HepG2 (cell line): ENCODE results near the gene PRDX5. TPM values are rescaled to one million over a fixed set of nuclear protein-coding genes. Genes with fewer than 3 reads are reported as not detected.
A peak's percentile ranks its signal among the peaks of the same experiment; 100 is the strongest.

Experiments
- ADNP ChIP-seq: sonication (generic); formaldehyde crosslinking; IDR thresholded peaks from 2 replicates; pipeline ENCODE4 v1.4.0; 2020; ENCODE audit warnings: missing genetic modification reagents
- ELF1 ChIP-seq: sonication (generic); formaldehyde crosslinking; IDR thresholded peaks from 2 replicates; pipeline ENCODE4 v1.4.0; 2020; ENCODE audit warnings: missing genetic modification reagents
- GZF1 ChIP-seq: sonication (generic); formaldehyde crosslinking; IDR thresholded peaks from 2 replicates; pipeline ENCODE4 v1.5.1; 2020; ENCODE audit warnings: mild to moderate bottlenecking, missing genetic modification reagents
- MTF1 ChIP-seq: sonication (generic); formaldehyde crosslinking; IDR thresholded peaks from 2 replicates; pipeline ENCODE4 v1.5.0; 2020; ENCODE audit warnings: missing genetic modification reagents
- MXI1 ChIP-seq: IDR thresholded peaks from 3 replicates; pipeline ENCODE4 v1.6.1; 2012; ENCODE audit warnings: low read depth, low read length, inconsistent platforms, borderline replicate concordance
- POLR2AphosphoS5 ChIP-seq: IDR thresholded peaks from 2 replicates; pipeline ENCODE4 v1.6.1; 2012; ENCODE audit warnings: low read depth, low read length
- RFX3 ChIP-seq: IDR thresholded peaks from 2 replicates; pipeline ENCODE4 v1.6.1; 2016; ENCODE audit warnings: missing biosample characterization, missing genetic modification reagents
- RFXANK ChIP-seq: IDR thresholded peaks from 2 replicates; pipeline ENCODE4 v1.6.1; 2016
- SP2 ChIP-seq: sonication (generic); formaldehyde crosslinking; IDR thresholded peaks from 2 replicates; pipeline ENCODE4 v1.5.1; 2020; ENCODE audit warnings: mild to moderate bottlenecking, missing genetic modification reagents
- ZMYM2 ChIP-seq: sonication (generic); formaldehyde crosslinking; IDR thresholded peaks from 2 replicates; pipeline ENCODE4 v1.8.0; 2022; ENCODE audit warnings: mild to moderate bottlenecking, missing genetic modification reagents
- ZNF616 ChIP-seq: sonication (generic); formaldehyde crosslinking; IDR thresholded peaks from 2 replicates; pipeline ENCODE4 v1.5.0; 2020; ENCODE audit warnings: low read depth, mild to moderate bottlenecking, missing genetic modification reagents
- ZNF782 ChIP-seq: sonication (generic); formaldehyde crosslinking; IDR thresholded peaks from 2 replicates; pipeline ENCODE4 v1.4.0; 2020; ENCODE audit warnings: missing genetic modification reagents, mild to moderate bottlenecking, borderline replicate concordance
- polyA plus RNA-seq, 8 experiments: library from polyadenylated mRNA; depleted of rRNA in 3 of 8; stranded (reverse) in 7 of 8; unstranded in 1 of 8; fragments of >200 nt; fragmentation: Illumina TruSeq in 4 of 8; extraction: Trizol in 4 of 8; gene quantifications; 2 replicates each; pipeline versions ENCODE4 v1.2.1 to v1.2.3, GENCODE V29; 2011 to 2016; ENCODE audit warnings: low read depth in 4 of 8, missing spikeins in 1 of 8, mixed read lengths in 1 of 8; ENCODE audit not compliant: insufficient read depth in 1 of 8
- total RNA-seq, 5 experiments: library from RNA; depleted of rRNA; stranded (reverse); fragments of >200 nt; fragmentation: Illumina TruSeq; extraction: Trizol; gene quantifications; 2 replicates each; pipeline ENCODE4 v1.2.3, GENCODE V29; 2016; ENCODE audit warnings: low read depth in 1 of 5
- TF ChIP-seq, protein P1 (sequence below): sonication (generic); formaldehyde crosslinking; IDR thresholded peaks from 2 replicates; pipeline ENCODE4 v1.4.0; 2020; ENCODE audit warnings: missing genetic modification reagents, borderline replicate concordance
- TF ChIP-seq, protein P2 (sequence below): sonication (generic); formaldehyde crosslinking; IDR thresholded peaks from 2 replicates; pipeline ENCODE4 v1.5.0; 2020; ENCODE audit warnings: mild to moderate bottlenecking, missing genetic modification reagents
- TF ChIP-seq, protein P3 (sequence below): sonication (generic); formaldehyde crosslinking; IDR thresholded peaks from 2 replicates; pipeline ENCODE4 v1.4.0; 2020; ENCODE audit warnings: missing genetic modification reagents, mild to moderate bottlenecking, borderline replicate concordance
- TF ChIP-seq, protein P4 (sequence below): sonication (generic); formaldehyde crosslinking; IDR thresholded peaks from 2 replicates; pipeline ENCODE4 v1.4.0; 2020; ENCODE audit warnings: missing genetic modification reagents, mild to moderate bottlenecking, borderline replicate concordance
- TF ChIP-seq, protein P5 (sequence below): IDR thresholded peaks from 2 replicates; pipeline ENCODE4 v1.6.1; 2016

Gene PRDX5
- total and polyA plus RNA-seq, 2 of the 13 experiments (the other 11 are each of a cell fraction or from before 2014, with no cell fraction given), result 215 to 311 TPM

DNA sequence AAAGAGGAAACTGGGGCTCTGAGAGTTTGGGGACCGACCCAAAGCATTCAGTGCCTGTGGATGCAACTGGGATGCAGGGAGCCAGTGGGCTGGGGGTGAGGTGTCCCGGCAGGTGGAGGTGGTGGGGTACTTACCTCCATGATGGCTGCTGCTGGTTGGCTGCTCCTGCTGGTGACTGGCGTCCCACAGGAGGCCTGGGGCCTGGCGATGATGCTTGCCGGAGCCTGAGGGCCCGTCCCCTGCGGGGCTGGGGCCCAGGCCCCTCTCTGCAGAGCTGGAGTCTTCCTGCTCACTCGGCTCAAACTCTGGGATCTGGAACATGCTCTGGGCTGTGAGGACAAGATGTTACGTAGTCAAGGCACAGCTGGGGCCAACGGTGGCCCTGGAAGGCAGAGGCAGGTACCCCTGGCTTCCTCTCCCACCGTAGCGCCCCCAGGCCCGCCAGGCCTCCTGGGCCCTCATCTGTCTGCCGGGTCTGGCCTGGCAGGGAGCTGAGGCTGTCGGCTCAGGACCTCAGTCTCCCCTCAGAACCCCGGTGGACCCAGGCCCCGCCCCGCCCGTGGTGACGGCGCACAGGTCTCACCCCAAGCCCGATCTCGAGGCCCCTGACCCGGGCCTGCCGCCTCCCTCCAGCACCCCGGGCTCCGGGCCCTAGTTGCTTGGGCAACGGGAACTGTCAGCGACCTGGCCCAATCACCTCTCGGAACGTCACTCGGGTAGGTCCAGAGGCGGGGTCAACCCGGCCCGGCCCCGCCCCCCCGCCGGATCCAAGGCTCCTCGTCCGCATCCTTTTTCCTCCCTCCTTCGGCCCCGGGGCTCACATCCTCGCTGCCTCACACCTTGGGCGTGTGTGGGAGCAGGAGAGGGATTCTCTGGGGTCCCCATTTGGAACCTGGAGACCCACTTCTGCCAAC is 33.6 kb upstream of the PRDX5 start, which contains the start of gene BAD (continued):
- TF ChIP-seq, protein P1, sequence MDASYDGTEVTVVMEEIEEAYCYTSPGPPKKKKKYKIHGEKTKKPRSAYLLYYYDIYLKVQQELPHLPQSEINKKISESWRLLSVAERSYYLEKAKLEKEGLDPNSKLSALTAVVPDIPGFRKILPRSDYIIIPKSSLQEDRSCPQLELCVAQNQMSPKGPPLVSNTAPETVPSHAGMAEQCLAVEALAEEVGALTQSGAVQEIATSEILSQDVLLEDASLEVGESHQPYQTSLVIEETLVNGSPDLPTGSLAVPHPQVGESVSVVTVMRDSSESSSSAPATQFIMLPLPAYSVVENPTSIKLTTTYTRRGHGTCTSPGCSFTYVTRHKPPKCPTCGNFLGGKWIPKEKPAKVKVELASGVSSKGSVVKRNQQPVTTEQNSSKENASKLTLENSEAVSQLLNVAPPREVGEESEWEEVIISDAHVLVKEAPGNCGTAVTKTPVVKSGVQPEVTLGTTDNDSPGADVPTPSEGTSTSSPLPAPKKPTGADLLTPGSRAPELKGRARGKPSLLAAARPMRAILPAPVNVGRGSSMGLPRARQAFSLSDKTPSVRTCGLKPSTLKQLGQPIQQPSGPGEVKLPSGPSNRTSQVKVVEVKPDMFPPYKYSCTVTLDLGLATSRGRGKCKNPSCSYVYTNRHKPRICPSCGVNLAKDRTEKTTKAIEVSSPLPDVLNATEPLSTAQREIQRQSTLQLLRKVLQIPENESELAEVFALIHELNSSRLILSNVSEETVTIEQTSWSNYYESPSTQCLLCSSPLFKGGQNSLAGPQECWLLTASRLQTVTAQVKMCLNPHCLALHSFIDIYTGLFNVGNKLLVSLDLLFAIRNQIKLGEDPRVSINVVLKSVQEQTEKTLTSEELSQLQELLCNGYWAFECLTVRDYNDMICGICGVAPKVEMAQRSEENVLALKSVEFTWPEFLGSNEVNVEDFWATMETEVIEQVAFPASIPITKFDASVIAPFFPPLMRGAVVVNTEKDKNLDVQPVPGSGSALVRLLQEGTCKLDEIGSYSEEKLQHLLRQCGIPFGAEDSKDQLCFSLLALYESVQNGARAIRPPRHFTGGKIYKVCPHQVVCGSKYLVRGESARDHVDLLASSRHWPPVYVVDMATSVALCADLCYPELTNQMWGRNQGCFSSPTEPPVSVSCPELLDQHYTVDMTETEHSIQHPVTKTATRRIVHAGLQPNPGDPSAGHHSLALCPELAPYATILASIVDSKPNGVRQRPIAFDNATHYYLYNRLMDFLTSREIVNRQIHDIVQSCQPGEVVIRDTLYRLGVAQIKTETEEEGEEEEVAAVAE (CRISPR knock-in tag), result no peak
- TF ChIP-seq, protein P2, sequence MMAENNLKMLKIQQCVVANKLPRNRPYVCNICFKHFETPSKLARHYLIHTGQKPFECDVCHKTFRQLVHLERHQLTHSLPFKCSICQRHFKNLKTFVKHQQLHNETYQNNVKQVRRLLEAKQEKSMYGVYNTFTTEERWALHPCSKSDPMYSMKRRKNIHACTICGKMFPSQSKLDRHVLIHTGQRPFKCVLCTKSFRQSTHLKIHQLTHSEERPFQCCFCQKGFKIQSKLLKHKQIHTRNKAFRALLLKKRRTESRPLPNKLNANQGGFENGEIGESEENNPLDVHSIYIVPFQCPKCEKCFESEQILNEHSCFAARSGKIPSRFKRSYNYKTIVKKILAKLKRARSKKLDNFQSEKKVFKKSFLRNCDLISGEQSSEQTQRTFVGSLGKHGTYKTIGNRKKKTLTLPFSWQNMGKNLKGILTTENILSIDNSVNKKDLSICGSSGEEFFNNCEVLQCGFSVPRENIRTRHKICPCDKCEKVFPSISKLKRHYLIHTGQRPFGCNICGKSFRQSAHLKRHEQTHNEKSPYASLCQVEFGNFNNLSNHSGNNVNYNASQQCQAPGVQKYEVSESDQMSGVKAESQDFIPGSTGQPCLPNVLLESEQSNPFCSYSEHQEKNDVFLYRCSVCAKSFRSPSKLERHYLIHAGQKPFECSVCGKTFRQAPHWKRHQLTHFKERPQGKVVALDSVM (CRISPR knock-in tag), result no peak
- TF ChIP-seq RFX3 (CRISPR knock-in tag) (peak; percentile 92), RFXANK (CRISPR knock-in tag) (no peak), POLR2AphosphoS5 (peak; percentile 39; the same call in 1 of the 2 replicates), SP2 (peak; percentile 90), ZNF616 (CRISPR knock-in tag) (no peak), ZMYM2 (no peak), ELF1 (CRISPR knock-in tag) (peak; percentile 37; the same call in 1 of the 2 replicates), ZNF782 (CRISPR knock-in tag) (no peak), MTF1 (CRISPR knock-in tag) (no peak), ADNP (CRISPR knock-in tag) (no peak), MXI1 (peak; percentile 87; the same call in 2 of the 3 replicates), GZF1 (CRISPR knock-in tag) (no peak)
- TF ChIP-seq, protein P3, sequence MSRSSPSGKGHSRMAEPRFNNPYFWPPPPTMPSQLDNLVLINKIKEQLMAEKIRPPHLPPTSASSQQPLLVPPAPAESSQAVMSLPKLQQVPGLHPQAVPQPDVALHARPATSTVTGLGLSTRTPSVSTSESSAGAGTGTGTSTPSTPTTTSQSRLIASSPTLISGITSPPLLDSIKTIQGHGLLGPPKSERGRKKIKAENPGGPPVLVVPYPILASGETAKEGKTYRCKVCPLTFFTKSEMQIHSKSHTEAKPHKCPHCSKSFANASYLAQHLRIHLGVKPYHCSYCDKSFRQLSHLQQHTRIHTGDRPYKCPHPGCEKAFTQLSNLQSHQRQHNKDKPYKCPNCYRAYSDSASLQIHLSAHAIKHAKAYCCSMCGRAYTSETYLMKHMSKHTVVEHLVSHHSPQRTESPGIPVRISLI, result no peak
- TF ChIP-seq, protein P4, sequence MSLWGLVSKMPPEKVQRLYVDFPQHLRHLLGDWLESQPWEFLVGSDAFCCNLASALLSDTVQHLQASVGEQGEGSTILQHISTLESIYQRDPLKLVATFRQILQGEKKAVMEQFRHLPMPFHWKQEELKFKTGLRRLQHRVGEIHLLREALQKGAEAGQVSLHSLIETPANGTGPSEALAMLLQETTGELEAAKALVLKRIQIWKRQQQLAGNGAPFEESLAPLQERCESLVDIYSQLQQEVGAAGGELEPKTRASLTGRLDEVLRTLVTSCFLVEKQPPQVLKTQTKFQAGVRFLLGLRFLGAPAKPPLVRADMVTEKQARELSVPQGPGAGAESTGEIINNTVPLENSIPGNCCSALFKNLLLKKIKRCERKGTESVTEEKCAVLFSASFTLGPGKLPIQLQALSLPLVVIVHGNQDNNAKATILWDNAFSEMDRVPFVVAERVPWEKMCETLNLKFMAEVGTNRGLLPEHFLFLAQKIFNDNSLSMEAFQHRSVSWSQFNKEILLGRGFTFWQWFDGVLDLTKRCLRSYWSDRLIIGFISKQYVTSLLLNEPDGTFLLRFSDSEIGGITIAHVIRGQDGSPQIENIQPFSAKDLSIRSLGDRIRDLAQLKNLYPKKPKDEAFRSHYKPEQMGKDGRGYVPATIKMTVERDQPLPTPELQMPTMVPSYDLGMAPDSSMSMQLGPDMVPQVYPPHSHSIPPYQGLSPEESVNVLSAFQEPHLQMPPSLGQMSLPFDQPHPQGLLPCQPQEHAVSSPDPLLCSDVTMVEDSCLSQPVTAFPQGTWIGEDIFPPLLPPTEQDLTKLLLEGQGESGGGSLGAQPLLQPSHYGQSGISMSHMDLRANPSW (CRISPR knock-in tag), result no peak
- TF ChIP-seq, protein P5, sequence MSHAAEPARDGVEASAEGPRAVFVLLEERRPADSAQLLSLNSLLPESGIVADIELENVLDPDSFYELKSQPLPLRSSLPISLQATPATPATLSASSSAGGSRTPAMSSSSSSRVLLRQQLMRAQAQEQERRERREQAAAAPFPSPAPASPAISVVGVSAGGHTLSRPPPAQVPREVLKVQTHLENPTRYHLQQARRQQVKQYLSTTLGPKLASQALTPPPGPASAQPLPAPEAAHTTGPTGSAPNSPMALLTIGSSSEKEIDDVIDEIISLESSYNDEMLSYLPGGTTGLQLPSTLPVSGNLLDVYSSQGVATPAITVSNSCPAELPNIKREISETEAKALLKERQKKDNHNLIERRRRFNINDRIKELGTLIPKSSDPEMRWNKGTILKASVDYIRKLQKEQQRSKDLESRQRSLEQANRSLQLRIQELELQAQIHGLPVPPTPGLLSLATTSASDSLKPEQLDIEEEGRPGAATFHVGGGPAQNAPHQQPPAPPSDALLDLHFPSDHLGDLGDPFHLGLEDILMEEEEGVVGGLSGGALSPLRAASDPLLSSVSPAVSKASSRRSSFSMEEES (CRISPR knock-in tag), result no peak
